OCI-M2 (cell line): ENCODE results near the gene RFPL3.
"Not testable (repeated sequence)": the region's sequence is repeated elsewhere in the genome, so short reads cannot be mapped to it uniquely, and the experiment has no call there.

Experiments used
- DNase-seq: peaks from one replicate; lab custom pipeline; 2025; ENCODE audit not compliant: unreplicated experiment; lab: John Stamatoyannopoulos, UW

RFPL3 gene

GRCh38 chr22:32357567-32357966, at the start of gene RFPL3:
RFPL3 (plus strand) TSS chr22:32357867; CDS start chr22:32358072, 205 bp downstream.
- not testable (repeated sequence) for DNase-seq

GRCh38 chr22:32308191-32308590, 49.5 kb upstream of the RFPL3 start:
- no peak for DNase-seq

- no peak for DNase-seq
These were observed 48.7 kb upstream of the RFPL3 start for GRCh38 chr22:32308934-32309333.

- DNase-seq, result no peak
These were observed 47.9 kb upstream of the RFPL3 start for GRCh38 chr22:32309585-32310251.

GRCh38 chr22:32310777-32311176, 46.9 kb upstream of the RFPL3 start:
- no peak for DNase-seq

GRCh38 chr22:32311551-32312071, 46.1 kb upstream of the RFPL3 start:
- no peak for DNase-seq

- DNase-seq, result no peak
These were observed 44.9 kb upstream of the RFPL3 start for GRCh38 chr22:32312748-32313147.

GRCh38 chr22:32313532-32313931, 44.1 kb upstream of the RFPL3 start:
- no peak for DNase-seq

- DNase-seq, result no peak
These were observed 40.1 kb upstream of the RFPL3 start for GRCh38 chr22:32317524-32317923.

- no peak for DNase-seq
These were observed 39.3 kb upstream of the RFPL3 start for GRCh38 chr22:32318361-32318760.

- no peak for DNase-seq
These were observed 37.7 kb upstream of the RFPL3 start for GRCh38 chr22:32319861-32320406.

GRCh38 chr22:32322986-32323385, 34.7 kb upstream of the RFPL3 start:
- no peak for DNase-seq

GRCh38 chr22:32323513-32324164, 34.0 kb upstream of the RFPL3 start:
- DNase-seq, result no peak

GRCh38 chr22:32324505-32325415, 32.9 kb upstream of the RFPL3 start:
- no peak for DNase-seq

GRCh38 chr22:32325416-32325801, 32.3 kb upstream of the RFPL3 start:
- DNase-seq, result no peak

- no peak for DNase-seq
These were observed 31.8 kb upstream of the RFPL3 start for GRCh38 chr22:32325811-32326237.

GRCh38 chr22:32326647-32327046, 31.0 kb upstream of the RFPL3 start:
- no peak for DNase-seq

GRCh38 chr22:32327066-32327465, 30.6 kb upstream of the RFPL3 start:
- no peak for DNase-seq

- no peak for DNase-seq
These were observed 30.0 kb upstream of the RFPL3 start for GRCh38 chr22:32327596-32328171.

GRCh38 chr22:32328306-32329201, 29.1 kb upstream of the RFPL3 start:
- no peak for DNase-seq
